Activated naive CD4-positive, alpha-beta T cell treated with anti-CD3 and anti-CD28 coated beads for 36 hours (primary cell): Measurements from ENCODE around the gene LMBR1L. TPM values are rescaled to one million over a fixed set of nuclear protein-coding genes. Genes with fewer than 3 reads are reported as not detected.

Experiments used
- CTCF ChIA-PET: fragments of 350-600 bp; sonication (Branson Sonifier 250); formaldehyde crosslinking; loops from one replicate; lab custom pipeline; 2021; ENCODE audit warnings: antibody characterized with exemption; lab: Charles Lee
- DNase-seq: peaks from one replicate; pipeline ENCODE4 v3.0.0-alpha.2; 2020
- H3K27ac Mint-ChIP-seq: one replicate; pipeline ENCODE4 v1.8.0; 2021; ENCODE audit warnings: mild to moderate bottlenecking, mixed read lengths
- H3K27me3 Mint-ChIP-seq: one replicate; pipeline ENCODE4 v1.8.0; 2021; ENCODE audit warnings: low read depth, mixed read lengths
- H3K36me3 Mint-ChIP-seq: one replicate; pipeline ENCODE4 v1.8.0; 2021; ENCODE audit warnings: low read depth, mixed read lengths
- H3K4me1 Mint-ChIP-seq: one replicate; pipeline ENCODE4 v1.8.0; 2021; ENCODE audit warnings: low read depth, mixed read lengths
- H3K4me3 Mint-ChIP-seq: one replicate; pipeline ENCODE4 v1.8.0; 2021; ENCODE audit warnings: mild to moderate bottlenecking, moderate library complexity, mixed read lengths
- H3K9me3 Mint-ChIP-seq: one replicate; pipeline ENCODE4 v1.8.0; 2021; ENCODE audit warnings: mixed read lengths
- intact Hi-C: fragments of 100-400 bp; cut with micrococcal nuclease; formaldehyde crosslinking; loops from one replicate; pipeline ENCODE4 v1.15.1; 2023
- total RNA-seq, 2 experiments: library from RNA; stranded (reverse); gene quantifications; one replicate each; pipeline ENCODE4 v1.2.3, GENCODE V29; 2021

LMBR1L gene
- total RNA-seq, 2 experiments from 2014 or later = 60.1 to 66.8 TPM

DNA sequence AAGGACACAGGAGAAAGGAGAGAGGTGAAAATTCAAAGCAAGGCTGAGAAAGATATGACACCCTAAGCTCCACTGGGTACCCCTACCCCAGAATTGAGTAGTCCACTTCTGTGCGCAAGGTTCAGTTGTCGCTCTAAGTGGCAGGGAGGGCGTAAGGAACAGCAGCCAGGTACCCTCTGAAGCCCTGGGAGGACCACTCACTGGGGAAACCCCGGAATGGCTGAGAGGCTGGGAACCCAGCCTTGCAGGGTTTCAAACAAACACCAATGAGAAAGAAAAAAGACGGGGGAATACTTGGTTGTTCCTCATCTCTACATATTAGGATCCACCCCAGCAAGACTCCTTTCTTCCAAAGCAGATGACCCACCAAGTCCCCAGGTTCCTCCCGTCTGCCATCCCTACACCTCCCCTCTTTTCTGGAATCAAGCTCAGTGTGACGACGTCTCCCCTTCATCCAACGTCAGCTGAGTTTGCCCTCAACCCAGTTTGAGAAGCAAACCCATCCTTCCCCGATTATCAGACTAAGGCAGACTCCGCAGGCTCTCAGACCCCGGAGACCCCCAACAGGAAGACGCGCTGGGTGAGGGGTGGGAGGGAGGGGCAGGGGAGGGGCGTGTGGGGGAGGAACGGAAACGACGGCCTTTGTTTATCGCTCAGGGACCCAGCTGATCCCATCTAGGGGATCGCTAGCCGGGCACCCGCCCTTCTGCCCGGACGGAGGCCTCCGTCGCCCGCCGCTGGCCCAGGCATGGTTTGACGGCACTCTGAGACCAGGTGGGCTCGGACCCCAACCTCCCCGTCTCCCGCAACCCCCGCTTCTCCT, 795 bp downstream of the LMBR1L start:
- Mint-ChIP-seq H3K36me3 (peaks cover 2% of the 10 kb centered on the region), H3K9me3 (no peaks in the 10 kb centered on the region), H3K4me1 (peaks cover 37% of the 10 kb centered on the region), H3K27me3 (no peaks in the 10 kb centered on the region), H3K4me3 (peak overlapping the region; percentile 93), H3K27ac (peak overlapping the region; percentile 94)
- CTCF ChIA-PET = interaction anchor here (0.7 to 16.6 kb wide), 10 partner anchors 10 to 122 kb away, joined by 3 to 209 read pairs (median 6); no protein-coding TSS in a partner anchor
- peak; percentile 36 for DNase-seq
- intact Hi-C loops = loop anchor here (1.0 kb wide), 5 partner anchors 22 to 155 kb away; partner anchors contain the start of genes PRKAG1 and TUBA1C

GRCh38 chr12:49108958-49109404, 1.7 kb downstream of the LMBR1L start:
- peaks cover 2% of the 10 kb centered on the region for H3K36me3 Mint-ChIP-seq
- no peaks in the 10 kb centered on the region for H3K9me3 Mint-ChIP-seq
- no peak overlapping the region for H3K27ac Mint-ChIP-seq
- H3K4me3 Mint-ChIP-seq = peak overlapping the region; percentile 93
- CTCF ChIA-PET = interaction anchor here (0.8 to 16.6 kb wide), 7 partner anchors 10 to 126 kb away, joined by 3 to 209 read pairs (median 10); no protein-coding TSS in a partner anchor
- intact Hi-C loops = no loop called here
- no peaks in the 10 kb centered on the region for H3K27me3 Mint-ChIP-seq
- DNase-seq = no peak
- H3K4me1 Mint-ChIP-seq = peaks cover 37% of the 10 kb centered on the region

GRCh38 chr12:49105504-49106084, 5.1 kb downstream of the LMBR1L start:
- no peak overlapping the region for H3K4me3 Mint-ChIP-seq
- peaks cover 32% of the 10 kb centered on the region for H3K4me1 Mint-ChIP-seq
- CTCF ChIA-PET = interaction anchor here (1.2 to 16.6 kb wide), 5 partner anchors 9 to 25 kb away, joined by 3 to 209 read pairs (median 4); partner anchors contain the start of gene DHH
- no peak for DNase-seq
- no peaks in the 10 kb centered on the region for H3K27me3 Mint-ChIP-seq
- H3K9me3 Mint-ChIP-seq = no peaks in the 10 kb centered on the region
- no peak overlapping the region for H3K27ac Mint-ChIP-seq
- intact Hi-C loops = no loop called here
- H3K36me3 Mint-ChIP-seq = peaks cover 2% of the 10 kb centered on the region

DNA sequence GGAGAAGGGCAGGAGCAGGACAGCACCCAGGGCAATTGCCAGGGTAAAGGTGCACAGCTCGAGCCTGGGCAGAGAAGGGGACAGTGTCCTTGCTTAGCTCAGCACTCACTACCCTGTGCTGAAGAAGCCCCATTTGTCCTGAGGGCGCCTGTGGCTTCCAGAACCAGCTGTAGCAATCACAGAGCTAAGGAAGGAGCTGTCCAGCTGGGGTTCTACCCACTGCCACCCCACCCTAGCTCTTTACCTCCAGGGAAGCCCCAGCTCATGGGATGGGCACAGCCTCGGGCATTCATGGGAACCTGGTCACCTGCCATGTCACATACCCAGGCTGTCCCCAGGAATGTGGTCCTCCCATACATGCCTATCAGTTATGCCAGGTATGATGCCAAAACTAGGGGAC, 5.8 kb downstream of the LMBR1L start:
- DNase-seq = no peak
- intact Hi-C loops = no loop called here
- H3K4me1 Mint-ChIP-seq = peaks cover 30% of the 10 kb centered on the region
- H3K4me3 Mint-ChIP-seq = no peak overlapping the region
- no peaks in the 10 kb centered on the region for H3K27me3 Mint-ChIP-seq
- CTCF ChIA-PET = interaction anchor here (0.9 to 16.6 kb wide), 8 partner anchors 8 to 42 kb away, joined by 3 to 209 read pairs (median 4); partner anchors contain the start of gene DHH
- H3K9me3 Mint-ChIP-seq = no peaks in the 10 kb centered on the region
- no peak overlapping the region for H3K27ac Mint-ChIP-seq
- peaks cover 2% of the 10 kb centered on the region for H3K36me3 Mint-ChIP-seq

DNA sequence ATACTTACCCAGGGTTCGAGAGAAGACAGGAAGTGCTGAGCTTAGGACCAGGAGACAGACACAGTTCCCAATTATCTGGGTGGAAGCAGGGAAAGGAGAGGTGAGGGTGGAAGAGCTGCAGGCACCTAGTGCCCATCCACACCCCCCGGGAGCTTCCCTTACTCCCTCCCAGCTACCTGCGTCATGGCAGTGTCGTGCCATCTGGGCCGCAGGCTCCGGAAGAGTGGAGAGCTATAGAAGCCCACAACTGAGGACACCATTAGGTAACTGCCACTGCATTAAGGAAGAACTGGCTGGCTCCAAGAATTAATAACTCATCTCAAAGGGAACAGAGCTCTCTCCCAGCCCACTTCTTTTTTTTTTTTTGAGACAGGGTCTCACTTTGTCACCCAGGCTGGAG, 10.3 kb downstream of the LMBR1L start:
- peaks cover 4% of the 10 kb centered on the region for H3K27me3 Mint-ChIP-seq
- no peaks in the 10 kb centered on the region for H3K9me3 Mint-ChIP-seq
- CTCF ChIA-PET = interaction anchor here (0.8 to 16.6 kb wide), 8 partner anchors 8 to 135 kb away, joined by 3 to 209 read pairs (median 22); partner anchors contain the start of gene LMBR1L
- no peaks in the 10 kb centered on the region for H3K4me1 Mint-ChIP-seq
- intact Hi-C loops = no loop called here
- DNase-seq = no peak
- peaks cover 2% of the 10 kb centered on the region for H3K36me3 Mint-ChIP-seq
- H3K27ac Mint-ChIP-seq = no peak overlapping the region
- H3K4me3 Mint-ChIP-seq = no peak overlapping the region

- Mint-ChIP-seq H3K4me3 (no peak overlapping the region), H3K27me3 (peaks cover 14% of the 10 kb centered on the region), H3K36me3 (peaks cover 4% of the 10 kb centered on the region), H3K4me1 (peaks cover 4% of the 10 kb centered on the region), H3K9me3 (no peaks in the 10 kb centered on the region), H3K27ac (no peak overlapping the region)
- CTCF ChIA-PET = interaction anchor here (0.7 to 16.6 kb wide), 22 partner anchors 8 to 246 kb away, joined by 3 to 209 read pairs (median 5); partner anchors contain the start of genes DDN, KMT2D, LMBR1L and RHEBL1
- intact Hi-C loops = loop anchor here (1.0 kb wide), 2 partner anchors 10 to 34 kb away; no protein-coding TSS in a partner anchor
- DNase-seq = no peak
Observed at GRCh38 chr12:49098703-49099102, 11.9 kb downstream of the LMBR1L start.

DNA sequence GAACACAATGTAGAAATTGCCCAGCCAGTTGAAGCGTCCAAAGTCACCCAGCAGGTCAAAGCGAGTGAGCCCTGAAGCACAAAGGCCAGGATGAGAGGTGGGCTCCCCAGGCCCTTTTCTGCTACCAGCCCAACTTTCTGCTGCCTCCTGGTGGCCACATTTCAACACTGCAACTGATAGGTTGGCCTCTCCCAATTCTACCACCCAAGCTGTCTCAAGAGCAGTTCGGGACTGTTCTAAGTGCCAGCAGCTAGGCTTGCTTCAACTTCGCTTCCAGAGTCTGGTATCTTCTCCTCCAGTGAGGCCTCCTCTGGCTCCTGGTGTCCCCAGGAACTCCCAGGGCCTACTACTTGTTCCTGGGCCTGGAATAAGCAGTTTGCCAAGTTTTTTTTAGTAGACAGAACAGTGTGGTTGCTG, 12.6 kb downstream of the LMBR1L start:
- Mint-ChIP-seq H3K36me3 (peaks cover 4% of the 10 kb centered on the region), H3K4me3 (no peak overlapping the region), H3K27me3 (peaks cover 21% of the 10 kb centered on the region), H3K9me3 (no peaks in the 10 kb centered on the region), H3K4me1 (peaks cover 10% of the 10 kb centered on the region), H3K27ac (no peak overlapping the region)
- CTCF ChIA-PET = interaction anchor here (0.7 to 16.6 kb wide), 21 partner anchors 9 to 245 kb away, joined by 3 to 209 read pairs (median 5); partner anchors contain the start of genes DDN, KMT2D, LMBR1L and RHEBL1
- intact Hi-C loops = loop anchor here (1.0 kb wide), 2 partner anchors 10 to 34 kb away; no protein-coding TSS in a partner anchor
- peak; percentile 76 for DNase-seq

GRCh38 chr12:49097381-49097780, 13.3 kb downstream of the LMBR1L start:
- Mint-ChIP-seq H3K36me3 (peaks cover 4% of the 10 kb centered on the region), H3K27ac (no peak overlapping the region), H3K27me3 (peaks cover 25% of the 10 kb centered on the region), H3K9me3 (no peaks in the 10 kb centered on the region), H3K4me1 (peaks cover 12% of the 10 kb centered on the region), H3K4me3 (no peak overlapping the region)
- DNase-seq = no peak
- intact Hi-C loops = no loop called here
- CTCF ChIA-PET = interaction anchor here (0.6 to 16.6 kb wide), 9 partner anchors 11 to 100 kb away, joined by 3 to 209 read pairs (median 11); partner anchors contain the start of genes LMBR1L and RHEBL1

- peaks cover 47% of the 10 kb centered on the region for H3K27me3 Mint-ChIP-seq
- no peaks in the 10 kb centered on the region for H3K9me3 Mint-ChIP-seq
- no peak overlapping the region for H3K4me3 Mint-ChIP-seq
- H3K4me1 Mint-ChIP-seq = peaks cover 32% of the 10 kb centered on the region
- peaks cover 4% of the 10 kb centered on the region for H3K36me3 Mint-ChIP-seq
- intact Hi-C loops = loop anchor here (5.0 kb wide), 1 partner anchor 118 kb away; the partner anchor contains the start of gene WNT1
- CTCF ChIA-PET = interaction anchor here (0.7 to 4.9 kb wide), 11 partner anchors 10 to 107 kb away, joined by 3 to 73 read pairs (median 5); partner anchors contain the start of gene TUBA1B
- no peak for DNase-seq
- H3K27ac Mint-ChIP-seq = no peak overlapping the region
Observed at GRCh38 chr12:49094975-49095365, 15.7 kb downstream of the LMBR1L start.

- intact Hi-C loops = loop anchor here (5.0 kb wide), 1 partner anchor 117 kb away; the partner anchor contains the start of gene WNT1
- H3K4me1 Mint-ChIP-seq = peaks cover 36% of the 10 kb centered on the region
- H3K36me3 Mint-ChIP-seq = peaks cover 4% of the 10 kb centered on the region
- peaks cover 51% of the 10 kb centered on the region for H3K27me3 Mint-ChIP-seq
- H3K27ac Mint-ChIP-seq = no peak within 1 kb of the TSS
- no peak within 1 kb of the TSS for H3K4me3 Mint-ChIP-seq
- CTCF ChIA-PET = interaction anchor here (0.6 to 4.9 kb wide), 16 partner anchors 8 to 141 kb away, joined by 3 to 73 read pairs (median 5); partner anchors contain the start of gene TUBA1B
- H3K9me3 Mint-ChIP-seq = no peaks in the 10 kb centered on the region
- DNase-seq = no peak
Observed at GRCh38 chr12:49094160-49094974, 16.3 kb downstream of the LMBR1L start, which contains the start of gene DHH. Gene DHH (minus strand): TSS chr12:49094801. CDS start chr12:49094512, 289 bp downstream.

DNA sequence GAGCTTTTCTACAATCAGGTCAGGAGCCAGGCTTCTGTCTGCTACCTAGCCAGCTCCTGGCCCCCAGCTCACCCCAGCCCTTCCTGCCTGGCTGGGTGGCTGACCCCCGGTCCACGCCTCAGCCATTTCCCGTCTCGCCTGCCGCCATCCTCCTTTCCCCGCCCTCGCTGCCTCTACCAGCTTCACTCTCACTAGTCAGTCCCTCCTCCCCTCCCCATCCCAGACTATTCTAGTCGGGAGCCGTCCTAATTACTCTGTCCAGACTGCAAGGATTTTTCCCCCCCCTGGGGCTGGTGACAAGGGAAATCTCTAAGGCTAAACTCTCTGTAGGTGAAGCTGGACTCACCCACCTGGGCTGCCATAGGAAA, 16.9 kb downstream of the LMBR1L start:
- no peak overlapping the region for H3K4me3 Mint-ChIP-seq
- intact Hi-C loops = loop anchor here (5.0 kb wide), 1 partner anchor 116 kb away; the partner anchor contains the start of gene WNT1
- H3K4me1 Mint-ChIP-seq = peaks cover 36% of the 10 kb centered on the region
- peaks cover 57% of the 10 kb centered on the region for H3K27me3 Mint-ChIP-seq
- no peaks in the 10 kb centered on the region for H3K9me3 Mint-ChIP-seq
- CTCF ChIA-PET = interaction anchor here (0.6 to 4.9 kb wide), 16 partner anchors 9 to 142 kb away, joined by 3 to 73 read pairs (median 5); partner anchors contain the start of gene TUBA1B
- no peak overlapping the region for H3K27ac Mint-ChIP-seq
- H3K36me3 Mint-ChIP-seq = peaks cover 4% of the 10 kb centered on the region
- DNase-seq = no peak
